Islet of Langerhans (tissue), 1 donor: Measurements from ENCODE around the gene INHBB.

ENCODE experiments used
- FAIRE-seq: peaks from one replicate; lab custom pipeline; 2011; peaks lifted over from hg19 to GRCh38; lab: Jason Lieb, UNC

INHBB gene

GRCh38 chr2:120398051-120398995, 52.4 kb downstream of the INHBB start:
- no peak for FAIRE-seq

DNA sequence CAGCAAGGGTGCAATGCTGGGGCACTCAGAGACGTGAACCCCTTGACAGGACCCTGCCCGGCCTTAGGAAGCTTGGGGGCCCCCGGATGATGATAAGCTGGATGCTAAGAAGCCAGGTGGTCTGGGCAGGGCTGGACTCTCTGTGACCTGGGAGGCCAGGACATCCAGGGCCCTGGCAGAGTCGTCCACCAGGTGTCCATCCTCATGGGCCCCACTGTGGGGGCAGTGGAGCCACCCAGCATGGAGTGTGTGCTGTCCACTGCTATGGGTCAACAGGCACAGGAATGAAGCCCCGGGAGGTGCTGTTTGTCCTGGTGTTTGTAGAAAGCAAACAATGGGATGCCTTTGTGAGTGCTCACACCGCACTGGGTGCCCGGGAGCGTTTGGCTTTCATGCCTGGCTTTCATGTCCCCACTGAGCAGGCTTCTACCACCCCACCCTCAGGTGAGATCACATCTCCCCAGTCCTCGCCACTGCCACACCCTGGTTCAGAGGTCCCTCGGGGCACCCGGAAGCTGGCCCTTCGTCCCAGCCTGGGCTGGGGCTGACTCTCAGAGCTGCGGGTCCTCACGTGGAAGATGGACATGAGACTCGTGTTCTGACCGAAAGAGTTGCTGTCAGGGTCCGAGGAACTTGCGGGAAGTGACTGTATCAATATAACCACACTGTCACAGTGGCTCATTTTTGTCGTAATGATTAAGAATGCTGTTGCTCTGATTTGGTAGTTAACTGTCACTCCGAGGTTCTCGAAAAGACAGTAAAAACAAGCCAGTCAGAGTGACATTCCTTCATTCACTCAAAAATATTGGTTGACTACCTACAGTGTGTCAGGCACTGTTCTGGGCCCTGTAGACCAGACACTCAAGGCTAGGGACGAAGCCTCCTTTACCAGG, 53.3 kb downstream of the INHBB start:
- FAIRE-seq: no peak

DNA sequence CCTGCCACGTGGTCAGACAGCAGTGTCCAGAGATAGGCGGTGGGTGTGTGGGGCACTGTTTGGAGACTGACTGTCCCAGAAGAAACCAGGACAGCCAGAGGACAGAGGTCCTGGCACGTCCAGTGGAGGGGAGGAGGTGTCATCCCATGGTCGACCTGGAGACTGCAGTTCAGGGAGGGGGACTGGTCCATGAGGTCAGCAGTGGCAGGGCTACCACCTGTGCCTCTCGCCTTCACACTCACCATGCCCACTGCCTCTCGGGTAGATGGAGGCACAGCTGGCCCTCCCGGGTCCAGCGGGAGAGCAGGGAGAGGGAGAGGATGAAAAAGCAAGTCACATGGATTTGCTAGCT, 53.9 kb downstream of the INHBB start:
- FAIRE-seq: no peak

GRCh38 chr2:120400551-120400950, 54.6 kb downstream of the INHBB start:
- no peak for FAIRE-seq
